NT2/D1 (cell line): Measurements from ENCODE around the gene ARSB.

ENCODE experiments used
- SUZ12 ChIP-seq: IDR thresholded peaks from 2 replicates; pipeline ENCODE4 v1.6.1; 2011; ENCODE audit not compliant: insufficient read length, insufficient read depth; ENCODE audit errors: extremely low read depth
- YY1 ChIP-seq: IDR thresholded peaks from 2 replicates; pipeline ENCODE4 v1.6.1; 2011; ENCODE audit not compliant: insufficient read length, insufficient read depth
- ZNF274 ChIP-seq: IDR thresholded peaks from 2 replicates; pipeline ENCODE4 v1.6.1; 2011; ENCODE audit warnings: mild to moderate bottlenecking, low read depth, low read length

GRCh38 chr5:78744951-78745534 lies 240.1 kb downstream of the ARSB start:
- TF ChIP-seq ZNF274 (no peak), YY1 (no peak), SUZ12 (no peak)
